Measurements from ENCODE around the gene SLC22A5. TPM values are rescaled to one million over a fixed set of nuclear protein-coding genes. Genes with fewer than 3 reads are reported as not detected.
"Not testable (repeated sequence)": the region's sequence is repeated elsewhere in the genome, so short reads cannot be mapped to it uniquely, and the experiment has no call there.

SLC22A5 gene
- total RNA-seq, 2 experiments from 2014 or later, result 2.8 to 3.6 TPM

DNA sequence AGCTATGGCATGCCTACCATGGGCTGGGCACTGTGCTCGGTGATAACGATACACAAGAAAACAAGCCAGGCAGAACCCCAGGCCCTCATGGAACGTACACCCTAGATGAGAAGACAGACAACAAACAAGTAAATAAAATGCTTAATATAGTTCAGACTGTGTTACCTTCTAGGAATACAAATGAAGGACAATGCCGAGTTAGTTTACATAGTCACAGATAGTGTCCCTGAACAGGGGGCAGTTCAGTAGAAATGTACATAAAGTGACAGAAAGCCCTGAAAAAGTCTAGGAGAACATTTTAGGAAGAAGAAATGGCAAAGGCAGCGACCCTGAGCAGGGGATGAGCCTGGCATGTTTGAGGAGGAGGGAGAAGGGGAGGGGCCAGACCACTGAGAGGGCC is 21.7 kb downstream of the SLC22A5 start:
- POLR2A ChIA-PET, result interaction anchor here (1.0 to 2.9 kb wide), 5 partner anchors 20 to 105 kb away, joined by 3 to 12 read pairs (median 6); partner anchors contain the start of gene IRF1
- Mint-ChIP-seq H3K36me3 (no peaks in the 10 kb centered on the region), H3K27me3 (no peaks in the 10 kb centered on the region), H3K4me1 (ENCODE audit: low read depth) (peaks cover 70% of the 10 kb centered on the region), H3K4me3 (no peak overlapping the region), H3K9me3 (no peaks in the 10 kb centered on the region), H3K27ac (no peak overlapping the region)
- CTCF ChIA-PET, result interaction anchor here (1.0 to 21.8 kb wide), 4 partner anchors 20 to 326 kb away, joined by 3 to 461 read pairs (median 20); no protein-coding TSS in a partner anchor
- intact Hi-C loops (cut with micrococcal nuclease), result loop anchor here (1.0 to 5.0 kb wide), 2 partner anchors 34 to 246 kb away; no protein-coding TSS in a partner anchor
- no peak for DNase-seq

DNA sequence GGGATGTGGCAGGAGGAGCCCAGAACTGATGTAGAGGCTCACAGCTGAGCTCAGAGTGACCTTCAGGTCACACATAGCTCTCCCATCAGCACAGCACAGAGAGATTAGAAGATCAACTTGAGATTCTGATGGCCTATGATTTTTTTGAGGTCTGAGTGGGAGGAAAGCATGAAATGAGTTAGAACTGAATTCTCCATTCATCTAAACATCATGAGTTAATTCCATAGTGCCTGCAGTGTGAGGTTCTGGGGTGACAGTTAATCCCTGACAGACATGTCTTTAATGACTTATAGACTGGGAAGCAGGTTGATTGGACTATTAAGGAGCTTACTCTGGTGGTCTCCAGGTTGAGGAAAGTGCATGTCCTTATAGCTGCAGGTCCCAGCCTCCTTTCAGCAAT is 22.4 kb downstream of the SLC22A5 start:
- ChIA-PET POLR2A (interaction anchor here (0.9 to 2.9 kb wide), 6 partner anchors 20 to 104 kb away, joined by 3 to 12 read pairs (median 6); no protein-coding TSS in a partner anchor), CTCF (interaction anchor here (0.8 to 21.8 kb wide), 5 partner anchors 13 to 290 kb away, joined by 3 to 461 read pairs (median 3); no protein-coding TSS in a partner anchor)
- Mint-ChIP-seq H3K4me1 (ENCODE audit: low read depth) (peaks cover 70% of the 10 kb centered on the region), H3K9me3 (no peaks in the 10 kb centered on the region), H3K36me3 (no peaks in the 10 kb centered on the region), H3K27ac (peak overlapping the region; percentile 36), H3K4me3 (no peak overlapping the region), H3K27me3 (no peaks in the 10 kb centered on the region)
- intact Hi-C loops (cut with micrococcal nuclease), result loop anchor here (1.0 to 5.0 kb wide), 2 partner anchors 33 to 245 kb away; no protein-coding TSS in a partner anchor
- no peak for DNase-seq

DNA sequence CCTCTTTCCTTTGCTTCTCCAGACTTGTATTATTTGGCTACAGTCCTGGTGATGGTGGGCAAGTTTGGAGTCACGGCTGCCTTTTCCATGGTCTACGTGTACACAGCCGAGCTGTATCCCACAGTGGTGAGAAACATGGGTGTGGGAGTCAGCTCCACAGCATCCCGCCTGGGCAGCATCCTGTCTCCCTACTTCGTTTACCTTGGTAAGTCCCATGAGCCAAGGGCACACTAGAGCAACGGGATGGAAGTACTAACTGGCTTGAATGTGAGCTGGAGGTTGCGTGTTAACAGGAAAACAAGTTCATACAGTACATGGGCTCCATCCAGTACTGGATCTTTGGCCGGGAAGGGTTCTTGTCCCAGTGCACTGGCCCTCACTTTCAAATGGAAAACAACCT is 22.9 kb downstream of the SLC22A5 start:
- Mint-ChIP-seq H3K27ac (no peak overlapping the region), H3K4me3 (no peak overlapping the region)
- POLR2A ChIA-PET, result interaction anchor here (0.9 to 2.9 kb wide), 5 partner anchors 74 to 103 kb away, joined by 3 to 11 read pairs (median 5); no protein-coding TSS in a partner anchor

DNA sequence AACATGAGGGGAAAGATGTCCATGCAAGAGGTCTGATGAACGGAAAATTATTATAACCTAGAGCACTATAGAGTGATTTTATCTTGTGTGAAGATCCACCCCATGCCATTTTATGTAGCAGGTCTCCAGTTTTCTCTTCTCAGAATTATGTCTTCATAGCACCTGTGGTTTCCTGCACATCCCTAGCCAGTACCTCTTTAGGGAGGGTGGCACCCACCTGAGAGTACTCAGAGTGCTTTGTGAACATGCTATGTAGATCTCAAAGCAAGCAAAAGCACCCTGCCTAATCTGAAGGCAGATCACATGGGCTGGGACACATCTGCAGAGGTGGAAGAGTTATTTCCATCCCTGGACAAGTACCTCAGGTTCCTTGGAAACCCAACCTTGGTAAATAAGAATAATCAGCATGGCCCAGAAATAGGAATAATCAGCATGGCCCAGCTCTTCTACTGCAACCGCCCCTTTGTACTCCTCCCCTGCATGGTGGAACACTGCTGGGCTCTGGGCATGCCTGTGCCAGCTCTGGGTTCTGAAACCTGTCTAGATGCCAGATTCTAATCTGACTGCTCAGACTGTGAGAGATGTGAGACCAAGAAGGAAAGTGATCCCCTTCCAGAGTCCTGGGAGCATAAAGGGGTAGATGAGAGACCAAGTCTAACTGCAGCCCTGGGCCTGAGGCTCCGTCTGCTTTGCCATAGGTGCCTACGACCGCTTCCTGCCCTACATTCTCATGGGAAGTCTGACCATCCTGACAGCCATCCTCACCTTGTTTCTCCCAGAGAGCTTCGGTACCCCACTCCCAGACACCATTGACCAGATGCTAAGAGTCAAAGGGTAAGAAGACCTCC is 23.7 kb downstream of the SLC22A5 start:
- no peak for DNase-seq
- Mint-ChIP-seq H3K27me3 (no peaks in the 10 kb centered on the region), H3K4me3 (no peak overlapping the region), H3K4me1 (ENCODE audit: low read depth) (peaks cover 73% of the 10 kb centered on the region), H3K27ac (no peak overlapping the region), H3K36me3 (no peaks in the 10 kb centered on the region), H3K9me3 (no peaks in the 10 kb centered on the region)
- intact Hi-C loops (cut with micrococcal nuclease), result loop anchor here (5.0 kb wide), 1 partner anchor 244 kb away; no protein-coding TSS in a partner anchor
- CTCF ChIA-PET, result interaction anchor here (0.6 to 21.8 kb wide), 4 partner anchors 18 to 108 kb away, joined by 3 to 461 read pairs (median 20); no protein-coding TSS in a partner anchor
- POLR2A ChIA-PET, result interaction anchor here (0.6 to 1.6 kb wide), 2 partner anchors 73 to 87 kb away, joined by 3 to 5 read pairs; no protein-coding TSS in a partner anchor

More for the DNA sequence above, 22.9 kb downstream of the SLC22A5 start:
- H3K27me3 Mint-ChIP-seq, result no peaks in the 10 kb centered on the region
- H3K4me1 Mint-ChIP-seq (ENCODE audit: low read depth), result peaks cover 71% of the 10 kb centered on the region
- intact Hi-C loops (cut with micrococcal nuclease), result loop anchor here (5.0 kb wide), 1 partner anchor 245 kb away; no protein-coding TSS in a partner anchor
- CTCF ChIA-PET, result interaction anchor here (0.8 to 21.8 kb wide), 5 partner anchors 13 to 291 kb away, joined by 3 to 461 read pairs (median 3); no protein-coding TSS in a partner anchor
- DNase-seq, result no peak
- H3K9me3 Mint-ChIP-seq, result no peaks in the 10 kb centered on the region
- no peaks in the 10 kb centered on the region for H3K36me3 Mint-ChIP-seq

DNA sequence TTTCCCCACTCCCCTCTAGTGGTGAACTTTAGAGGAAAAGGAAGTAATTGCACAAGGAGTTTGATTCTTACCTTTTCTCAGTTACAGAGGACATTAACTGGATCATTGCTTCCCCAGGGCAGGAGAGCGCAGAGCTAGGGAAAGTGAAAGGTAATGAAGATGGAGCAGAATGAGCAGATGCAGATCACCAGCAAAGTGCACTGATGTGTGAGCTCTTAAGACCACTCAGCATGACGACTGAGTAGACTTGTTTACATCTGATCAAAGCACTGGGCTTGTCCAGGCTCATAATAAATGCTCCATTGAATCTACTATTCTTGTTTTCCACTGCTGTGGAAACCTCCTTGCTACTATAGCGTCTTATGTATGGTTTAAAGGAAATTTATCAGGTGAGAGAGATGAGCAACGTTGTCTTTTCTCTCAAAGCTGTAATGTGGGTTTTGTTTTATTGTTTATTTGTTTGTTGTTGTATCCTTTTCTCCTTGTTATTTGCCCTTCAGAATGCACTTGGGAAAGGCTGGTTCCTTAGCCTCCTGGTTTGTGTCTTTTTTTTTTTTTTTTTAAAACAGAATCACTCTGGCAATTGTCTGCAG is 25.3 kb downstream of the SLC22A5 start:
- ChIA-PET POLR2A (interaction anchor here (1.1 to 1.5 kb wide), 3 partner anchors 60 to 96 kb away, joined by 3 to 4 read pairs (median 3); partner anchors contain the start of gene IRF1), CTCF (interaction anchor here (0.6 to 21.8 kb wide), 7 partner anchors 8 to 106 kb away, joined by 3 to 461 read pairs (median 4); no protein-coding TSS in a partner anchor)
- Mint-ChIP-seq H3K27ac (no peak overlapping the region), H3K4me3 (no peak overlapping the region), H3K9me3 (no peaks in the 10 kb centered on the region), H3K4me1 (ENCODE audit: low read depth) (peaks cover 75% of the 10 kb centered on the region), H3K36me3 (no peaks in the 10 kb centered on the region), H3K27me3 (no peaks in the 10 kb centered on the region)
- no peak for DNase-seq
- intact Hi-C loops (cut with micrococcal nuclease), result loop anchor here (5.0 kb wide), 1 partner anchor 243 kb away; no protein-coding TSS in a partner anchor

DNA sequence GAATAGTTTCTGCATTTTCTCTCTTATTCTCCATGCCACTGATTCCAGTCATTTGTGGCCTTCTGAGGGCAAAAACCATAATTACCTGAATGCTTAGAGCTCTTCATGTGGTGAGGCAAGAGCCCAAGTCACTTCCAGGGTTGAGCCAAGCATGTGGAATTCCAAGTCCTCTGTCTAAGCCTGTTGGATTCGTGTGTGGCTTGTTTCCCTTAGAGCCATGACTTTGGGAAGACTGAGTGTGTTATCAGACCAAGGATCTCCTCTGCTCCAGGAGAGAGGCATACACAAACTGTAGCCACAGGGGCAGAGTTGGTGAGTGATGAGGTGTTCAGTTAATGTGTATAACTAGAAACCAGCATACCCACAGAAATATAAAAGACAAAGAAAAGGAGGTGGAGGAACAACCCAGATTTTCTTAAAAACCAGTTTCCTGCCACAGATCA is 27.1 kb downstream of the SLC22A5 start:
- intact Hi-C loops (cut with micrococcal nuclease), result loop anchor here (1.0 kb wide), 1 partner anchor 15 kb away; no protein-coding TSS in a partner anchor
- Mint-ChIP-seq H3K27ac (peak overlapping the region; percentile 44), H3K9me3 (no peaks in the 10 kb centered on the region), H3K27me3 (no peaks in the 10 kb centered on the region), H3K4me1 (ENCODE audit: low read depth) (peaks cover 80% of the 10 kb centered on the region), H3K4me3 (no peak overlapping the region), H3K36me3 (no peaks in the 10 kb centered on the region)
- POLR2A ChIA-PET, result no interaction called here
- CTCF ChIA-PET, result interaction anchor here (0.6 to 21.8 kb wide), 5 partner anchors 10 to 161 kb away, joined by 3 to 461 read pairs (median 7); no protein-coding TSS in a partner anchor
- no peak for DNase-seq

DNA sequence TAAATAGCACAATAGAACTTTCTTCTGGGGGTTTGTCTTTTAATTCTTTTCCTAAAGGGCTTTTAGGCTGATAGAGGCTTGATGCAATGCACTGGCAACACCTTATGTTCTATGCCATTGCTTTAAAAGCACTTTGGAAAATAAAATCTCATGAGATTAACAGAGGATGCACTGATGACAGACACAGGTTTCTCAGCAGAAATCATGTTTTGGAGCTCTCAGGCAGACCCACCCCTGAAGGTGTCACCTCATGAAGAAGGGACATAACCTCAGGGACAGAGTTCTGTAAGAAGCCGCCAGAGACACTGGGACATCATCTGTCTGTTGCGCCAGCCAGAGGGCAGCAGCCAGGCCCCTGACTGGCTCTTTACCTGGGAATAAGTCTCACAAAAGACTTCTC is 27.7 kb downstream of the SLC22A5 start:
- intact Hi-C loops (cut with micrococcal nuclease), result no loop called here
- H3K4me3 Mint-ChIP-seq, result no peak overlapping the region
- POLR2A ChIA-PET, result no interaction called here
- H3K4me1 Mint-ChIP-seq (ENCODE audit: low read depth), result peaks cover 78% of the 10 kb centered on the region
- CTCF ChIA-PET, result interaction anchor here (2.1 to 21.8 kb wide), 3 partner anchors 10 to 104 kb away, joined by 6 to 461 read pairs (median 16); no protein-coding TSS in a partner anchor
- H3K27ac Mint-ChIP-seq, result no peak overlapping the region
- DNase-seq, result no peak
- H3K36me3 Mint-ChIP-seq, result no peaks in the 10 kb centered on the region
- no peaks in the 10 kb centered on the region for H3K27me3 Mint-ChIP-seq
- no peaks in the 10 kb centered on the region for H3K9me3 Mint-ChIP-seq

DNA sequence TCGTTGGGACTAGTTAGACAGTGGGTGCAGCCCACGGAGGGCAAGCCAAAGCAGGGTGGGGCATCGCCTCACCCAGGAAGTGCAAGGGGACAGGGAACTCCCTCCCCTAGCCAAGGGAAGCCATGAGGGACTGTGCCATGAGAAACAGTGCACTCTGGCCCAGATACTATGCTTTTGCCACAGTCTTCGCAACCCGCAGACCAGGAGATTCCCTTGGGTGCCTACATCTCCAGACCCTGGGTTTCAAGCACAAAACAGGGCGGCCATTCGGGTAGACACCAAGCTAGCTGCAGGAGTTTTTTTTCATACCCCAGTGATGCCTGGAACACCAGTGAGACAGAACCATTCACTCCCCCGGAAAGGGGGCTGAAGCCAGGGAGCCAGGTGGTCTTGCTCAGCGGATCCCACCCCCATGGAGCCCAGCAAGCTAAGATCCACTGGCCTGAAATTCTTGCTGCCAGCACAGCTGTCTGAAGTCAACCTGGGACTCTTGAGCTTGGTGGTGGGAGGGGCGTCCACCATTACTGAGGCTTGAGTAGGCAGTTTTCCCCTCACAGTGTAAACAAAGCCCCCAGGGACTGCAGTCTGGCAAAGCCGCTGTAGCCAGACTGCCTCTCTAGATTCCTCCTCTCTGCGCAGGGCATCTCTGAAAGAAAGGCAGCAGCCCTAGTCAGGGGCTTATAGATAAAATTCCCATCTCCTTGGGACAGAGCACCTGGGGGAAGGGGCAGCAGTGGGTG is 28.6 kb downstream of the SLC22A5 start:
- intact Hi-C loops (cut with micrococcal nuclease); H3K27me3 Mint-ChIP-seq; DNase-seq; H3K9me3 Mint-ChIP-seq; H3K36me3 Mint-ChIP-seq; H3K27ac Mint-ChIP-seq; H3K4me3 Mint-ChIP-seq: not testable (repeated sequence)
- ChIA-PET POLR2A (interaction anchor here (1.6 kb wide), 1 partner anchor 81 kb away, joined by 3 read pairs; no protein-coding TSS in a partner anchor), CTCF (interaction anchor here (2.1 to 21.8 kb wide), 3 partner anchors 11 to 103 kb away, joined by 6 to 461 read pairs (median 16); no protein-coding TSS in a partner anchor)
- H3K4me1 Mint-ChIP-seq (ENCODE audit: low read depth), result peaks cover 74% of the 10 kb centered on the region

DNA sequence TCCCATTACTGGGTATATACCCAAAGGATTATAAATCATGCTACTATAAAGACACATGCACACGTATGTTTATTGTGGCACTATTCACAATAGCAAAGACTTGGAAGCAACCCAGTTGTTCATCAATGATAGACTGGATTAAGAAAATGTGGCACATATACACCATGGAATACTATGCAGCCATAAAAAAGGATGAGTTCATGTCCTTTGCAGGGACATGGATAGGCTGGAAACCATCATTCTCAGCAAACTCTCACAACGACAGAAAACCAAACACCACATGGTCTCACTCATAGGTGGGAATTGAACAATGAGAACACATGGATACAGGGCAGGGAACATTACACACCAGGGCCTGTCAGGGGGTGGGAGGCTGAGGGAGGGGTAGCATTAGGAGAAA is 34.5 kb downstream of the SLC22A5 start:
- not testable (repeated sequence) for H3K9me3 Mint-ChIP-seq

DNA sequence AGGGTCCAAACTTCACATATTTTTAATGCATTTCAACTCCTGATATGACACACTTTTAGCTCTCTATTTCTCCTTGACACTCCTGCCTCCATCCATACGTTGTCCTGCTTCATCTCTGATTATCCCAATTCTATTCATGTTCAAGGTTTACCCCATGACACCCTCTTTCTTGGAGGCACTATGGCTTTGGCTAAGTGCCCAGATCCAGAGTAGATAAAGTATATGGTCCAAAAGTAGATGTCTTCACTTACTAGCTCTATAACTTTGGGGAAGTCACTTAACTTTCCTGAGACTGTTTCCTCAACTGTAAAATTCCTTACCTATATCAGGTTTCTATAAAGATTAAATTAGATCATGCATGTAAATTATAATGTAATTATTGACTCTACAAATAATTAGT is 36.1 kb downstream of the SLC22A5 start:
- ChIA-PET CTCF (interaction anchor here (0.6 to 2.9 kb wide), 9 partner anchors 10 to 103 kb away, joined by 3 to 20 read pairs (median 4); no protein-coding TSS in a partner anchor), POLR2A (interaction anchor here (1.0 to 2.7 kb wide), 5 partner anchors 20 to 89 kb away, joined by 3 to 16 read pairs (median 5); partner anchors contain the start of gene IRF1)
- Mint-ChIP-seq H3K36me3 (no peaks in the 10 kb centered on the region), H3K27ac (peak overlapping the region; percentile 60), H3K4me1 (ENCODE audit: low read depth) (peaks cover 73% of the 10 kb centered on the region), H3K4me3 (no peak overlapping the region), H3K27me3 (no peaks in the 10 kb centered on the region), H3K9me3 (peaks cover 5% of the 10 kb centered on the region)
- no peak for DNase-seq
- intact Hi-C loops (cut with micrococcal nuclease), result no loop called here

More for the DNA sequence above, 34.5 kb downstream of the SLC22A5 start:
- DNase-seq; H3K36me3 Mint-ChIP-seq; POLR2A ChIA-PET; intact Hi-C loops (cut with micrococcal nuclease); H3K4me3 Mint-ChIP-seq; H3K27ac Mint-ChIP-seq; H3K27me3 Mint-ChIP-seq: not testable (repeated sequence)
- CTCF ChIA-PET, result interaction anchor here (1.6 kb wide), 1 partner anchor 61 kb away, joined by 5 read pairs; no protein-coding TSS in a partner anchor
- peaks cover 79% of the 10 kb centered on the region for H3K4me1 Mint-ChIP-seq (ENCODE audit: low read depth)
